GM21723 (cell line): ENCODE results near the gene LRP10.
"Not testable (repeated sequence)": the region's sequence is repeated elsewhere in the genome, so short reads cannot be mapped to it uniquely, and the experiment has no call there.

Source experiments
- ATAC-seq: cut with Tn5 transposase; IDR thresholded peaks from one replicate; pipeline ENCODE4 v1.9.1; 2021; ENCODE audit warnings: mild to moderate bottlenecking, moderate library complexity; ENCODE audit not compliant: unreplicated experiment

LRP10 gene

GRCh38 chr14:22860377-22860776 lies 11.2 kb upstream of the LRP10 start:
- not testable (repeated sequence) for ATAC-seq

GRCh38 chr14:22861651-22862050 lies 9.9 kb upstream of the LRP10 start:
- ATAC-seq = no peak

- ATAC-seq = no peak
Observed at GRCh38 chr14:22864979-22865378, 6.6 kb upstream of the LRP10 start.

- no peak for ATAC-seq
Observed at GRCh38 chr14:22865424-22866405, 5.8 kb upstream of the LRP10 start.

GRCh38 chr14:22866874-22867273 lies 4.7 kb upstream of the LRP10 start:
- ATAC-seq = no peak

GRCh38 chr14:22870811-22871223 lies 723 bp upstream of the LRP10 start:
- ATAC-seq = peak; percentile 55

GRCh38 chr14:22872033-22872832 lies 693 bp downstream of the LRP10 start:
- ATAC-seq = peak; percentile 19

GRCh38 chr14:22872833-22873520 lies 1.4 kb downstream of the LRP10 start:
- ATAC-seq = no peak

GRCh38 chr14:22875003-22875747 lies 3.6 kb downstream of the LRP10 start:
- no peak for ATAC-seq

- no peak for ATAC-seq
Observed at GRCh38 chr14:22875748-22876319, 4.3 kb downstream of the LRP10 start.

- ATAC-seq = no peak
Observed at GRCh38 chr14:22877000-22877501, 5.5 kb downstream of the LRP10 start.

- no peak for ATAC-seq
Observed at GRCh38 chr14:22878271-22879246, 7.0 kb downstream of the LRP10 start.

GRCh38 chr14:22882064-22882463 lies 10.5 kb downstream of the LRP10 start:
- ATAC-seq = no peak

- no peak for ATAC-seq
Observed at GRCh38 chr14:22882529-22883172, 11.1 kb downstream of the LRP10 start.

GRCh38 chr14:22883173-22883976 lies 11.8 kb downstream of the LRP10 start, which contains the start of gene REM2:
TSS of gene REM2 (plus strand) at chr14:22883222. CDS start at chr14:22883288, 66 bp downstream.
- ATAC-seq = no peak

- ATAC-seq = no peak
Observed at GRCh38 chr14:22884076-22884737, 12.7 kb downstream of the LRP10 start.
